Sigmoid colon (tissue), 4 donors: Measurements from ENCODE around the gene PBX2.

Source experiments
- EP300 ChIP-seq, 4 donors: sonication (generic); formaldehyde crosslinking; IDR thresholded peaks; one replicate each; pipeline ENCODE4 v1.6.1; 2017; ENCODE audit warnings: antibody characterized with exemption in 4 of 4
- POLR2A ChIP-seq, 2 donors: fragments of 450-650 bp; IDR thresholded peaks; one replicate each; pipeline ENCODE4 v1.6.1; 2016; ENCODE audit warnings: antibody characterized with exemption in 2 of 2, mild to moderate bottlenecking in 2 of 2, moderate library complexity in 2 of 2
- POLR2AphosphoS5 ChIP-seq, 4 donors: sonication (generic); formaldehyde crosslinking; IDR thresholded peaks; one replicate each; pipeline ENCODE4 v1.6.1; 2017; ENCODE audit warnings: antibody characterized with exemption in 4 of 4
- TF ChIP-seq, protein P1 (sequence below), 4 experiments: fragments of 450-650 bp in 3 of 4; fragments of 200-600 bp in 1 of 4; IDR thresholded peaks; one replicate each; pipeline ENCODE4 v1.5.1; 2016 to 2019; ENCODE audit warnings: antibody characterized with exemption in 4 of 4, mild to moderate bottlenecking in 3 of 4, moderate library complexity in 2 of 4

DNA sequence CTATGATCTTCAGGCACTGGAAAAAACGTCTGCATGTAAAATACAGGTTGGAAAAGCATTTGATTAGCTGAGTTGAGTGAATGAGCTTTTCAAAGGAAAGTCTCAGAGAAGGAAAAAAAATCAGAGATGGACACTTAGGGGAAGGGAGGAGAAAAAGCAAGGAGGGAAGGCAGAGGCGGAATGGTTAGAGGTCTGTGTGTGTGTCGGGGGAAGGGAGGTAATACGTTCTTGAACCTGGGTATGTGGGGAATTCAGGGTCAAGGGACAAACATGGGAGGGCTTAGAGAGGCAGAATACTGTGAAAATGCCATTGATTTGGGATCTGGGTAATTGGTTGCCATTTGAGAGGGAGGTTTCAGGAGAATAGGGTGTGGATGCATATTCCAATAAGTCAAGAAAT lies 43.3 kb downstream of the PBX2 start:
- TF ChIP-seq, protein P1, sequence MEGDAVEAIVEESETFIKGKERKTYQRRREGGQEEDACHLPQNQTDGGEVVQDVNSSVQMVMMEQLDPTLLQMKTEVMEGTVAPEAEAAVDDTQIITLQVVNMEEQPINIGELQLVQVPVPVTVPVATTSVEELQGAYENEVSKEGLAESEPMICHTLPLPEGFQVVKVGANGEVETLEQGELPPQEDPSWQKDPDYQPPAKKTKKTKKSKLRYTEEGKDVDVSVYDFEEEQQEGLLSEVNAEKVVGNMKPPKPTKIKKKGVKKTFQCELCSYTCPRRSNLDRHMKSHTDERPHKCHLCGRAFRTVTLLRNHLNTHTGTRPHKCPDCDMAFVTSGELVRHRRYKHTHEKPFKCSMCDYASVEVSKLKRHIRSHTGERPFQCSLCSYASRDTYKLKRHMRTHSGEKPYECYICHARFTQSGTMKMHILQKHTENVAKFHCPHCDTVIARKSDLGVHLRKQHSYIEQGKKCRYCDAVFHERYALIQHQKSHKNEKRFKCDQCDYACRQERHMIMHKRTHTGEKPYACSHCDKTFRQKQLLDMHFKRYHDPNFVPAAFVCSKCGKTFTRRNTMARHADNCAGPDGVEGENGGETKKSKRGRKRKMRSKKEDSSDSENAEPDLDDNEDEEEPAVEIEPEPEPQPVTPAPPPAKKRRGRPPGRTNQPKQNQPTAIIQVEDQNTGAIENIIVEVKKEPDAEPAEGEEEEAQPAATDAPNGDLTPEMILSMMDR (IDR thresholded peaks at IDR 0.05): no peak
- TF ChIP-seq POLR2AphosphoS5 (IDR thresholded peaks at IDR 0.05): no peak
- TF ChIP-seq POLR2A (IDR thresholded peaks at IDR 0.05): no peak
- TF ChIP-seq EP300 (IDR thresholded peaks at IDR 0.05): no peak
